Daoy (cell line): ENCODE measurements around the gene PHRF1. TPM values are rescaled to one million over a fixed set of nuclear protein-coding genes. Genes with fewer than 3 reads are reported as not detected.

Source experiments
- DNase-seq: peaks from one replicate; pipeline ENCODE4 v3.0.0-alpha.2; 2015; ENCODE audit warnings: low read depth
- total RNA-seq: library from RNA; depleted of rRNA; stranded (reverse); fragments of >200 nt; shearing (Covaris generic); gene quantifications from 2 replicates; pipeline ENCODE4 v1.2.3, GENCODE V29; 2014

PHRF1 gene
- total RNA-seq, 1 experiment from 2014 or later = 29.2 TPM

DNA sequence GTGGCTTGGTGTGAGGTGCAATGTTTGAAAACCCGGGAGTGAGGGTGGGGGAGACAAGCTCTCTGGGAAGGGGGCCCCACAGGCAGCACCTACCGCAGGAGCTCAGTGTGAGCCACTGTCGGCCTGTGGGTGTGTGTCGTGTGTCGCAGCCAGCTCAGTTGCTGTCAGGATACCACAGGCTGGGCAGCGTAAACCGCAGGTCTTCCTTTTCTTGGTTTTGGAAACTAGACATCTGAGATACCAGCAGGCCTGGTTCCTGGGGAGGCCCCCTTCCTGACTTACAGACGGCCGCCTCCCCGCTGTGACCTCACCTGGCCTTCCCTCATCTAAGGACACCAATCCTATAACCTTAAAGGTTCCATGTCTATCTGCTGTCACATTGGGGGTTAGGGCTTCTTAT lies 20.1 kb downstream of the PHRF1 start:
- DNase-seq = no peak

DNA sequence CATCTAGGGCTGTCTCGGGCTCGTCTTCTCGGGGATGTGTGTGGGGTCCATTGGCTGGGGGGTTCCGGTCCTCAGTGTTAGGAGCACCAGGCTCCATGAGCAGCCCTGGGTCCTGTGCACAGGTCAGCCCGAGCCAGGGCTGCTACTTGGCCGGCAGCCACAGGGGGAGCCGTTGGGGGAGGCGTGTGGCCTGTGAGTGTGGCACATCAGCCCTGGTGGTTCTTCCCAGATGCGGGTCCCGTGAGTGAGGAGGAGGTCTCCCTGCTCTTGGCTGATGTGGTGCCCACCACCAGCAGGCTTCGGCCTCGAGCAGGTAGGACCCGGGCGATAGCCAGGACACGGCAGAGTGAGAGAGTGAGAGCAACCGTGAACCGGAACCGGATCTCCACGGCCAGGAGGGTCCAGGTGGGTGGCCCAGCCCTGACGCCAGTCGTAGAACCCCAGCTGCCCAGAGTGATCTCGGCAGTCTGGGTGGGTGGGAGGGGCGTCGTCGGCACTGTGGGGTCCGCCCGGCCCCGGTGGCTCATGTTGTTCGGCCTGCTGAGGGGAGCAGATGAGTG lies 21.0 kb downstream of the PHRF1 start:
- no peak for DNase-seq

DNA sequence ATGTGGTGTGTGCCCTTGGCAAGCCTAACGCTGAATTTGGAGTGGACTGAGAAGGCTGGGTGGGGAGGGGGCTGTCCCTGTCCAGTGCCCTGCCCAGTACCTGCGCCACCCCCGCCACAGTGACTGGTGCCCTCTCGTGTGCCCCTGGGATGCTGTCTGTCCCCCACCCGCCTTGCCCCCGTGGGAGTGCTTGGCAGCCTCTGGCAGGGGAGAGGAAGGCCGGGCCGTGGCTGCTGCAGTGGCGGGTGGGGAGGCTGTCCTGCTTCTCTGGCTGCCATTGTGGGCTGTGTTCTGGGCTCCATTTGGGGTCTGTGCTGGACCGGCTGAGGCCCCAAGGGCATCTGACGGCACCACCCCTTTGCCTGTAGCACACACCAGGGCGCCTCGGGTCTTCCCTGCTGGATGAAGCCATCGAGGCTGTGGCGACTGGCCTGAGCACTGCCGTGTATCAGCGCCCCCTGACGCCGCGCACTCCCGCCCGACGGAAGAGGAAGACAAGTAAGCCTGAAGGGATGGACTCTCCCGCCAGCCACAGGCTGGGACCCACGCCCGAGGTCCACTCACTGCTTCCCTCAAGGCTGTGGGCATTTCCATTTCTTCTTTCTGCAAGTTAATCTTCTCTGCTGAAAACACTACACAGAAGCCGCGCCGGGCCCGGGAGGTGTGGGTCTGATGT lies 21.9 kb downstream of the PHRF1 start:
- DNase-seq = no peak

DNA sequence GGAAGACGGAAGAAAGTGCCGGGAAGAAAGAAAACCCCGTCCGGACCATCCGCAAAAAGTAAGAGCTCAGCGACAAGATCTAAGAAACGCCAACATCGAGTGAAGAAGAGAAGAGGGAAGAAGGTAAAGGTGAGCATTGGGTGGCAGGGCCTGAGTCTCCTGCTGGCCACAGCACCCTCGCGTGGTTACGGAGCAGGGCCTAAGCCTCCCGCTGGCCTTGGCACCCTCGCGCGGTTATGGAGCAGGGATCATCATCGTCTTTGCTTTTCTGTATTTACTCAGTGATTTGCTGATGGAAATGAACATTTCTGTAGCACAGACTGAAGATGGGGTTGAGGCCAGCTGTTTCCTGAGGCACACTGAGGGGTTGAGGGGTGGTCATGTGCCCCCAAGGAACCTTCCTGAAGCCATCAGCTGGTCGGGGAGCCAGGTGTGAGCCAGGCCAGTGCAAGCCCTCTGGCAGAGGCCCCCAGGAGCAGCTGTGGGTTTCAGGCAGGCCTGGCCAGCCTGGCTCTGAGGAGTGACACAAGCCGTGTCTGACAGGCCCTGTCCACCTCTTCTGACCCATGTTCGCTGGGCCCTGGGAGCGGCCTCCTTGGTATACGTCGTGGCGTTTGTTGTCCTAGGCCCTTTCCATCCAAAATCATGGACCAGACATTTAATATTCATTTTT lies 25.4 kb downstream of the PHRF1 start:
- DNase-seq = no peak

DNA sequence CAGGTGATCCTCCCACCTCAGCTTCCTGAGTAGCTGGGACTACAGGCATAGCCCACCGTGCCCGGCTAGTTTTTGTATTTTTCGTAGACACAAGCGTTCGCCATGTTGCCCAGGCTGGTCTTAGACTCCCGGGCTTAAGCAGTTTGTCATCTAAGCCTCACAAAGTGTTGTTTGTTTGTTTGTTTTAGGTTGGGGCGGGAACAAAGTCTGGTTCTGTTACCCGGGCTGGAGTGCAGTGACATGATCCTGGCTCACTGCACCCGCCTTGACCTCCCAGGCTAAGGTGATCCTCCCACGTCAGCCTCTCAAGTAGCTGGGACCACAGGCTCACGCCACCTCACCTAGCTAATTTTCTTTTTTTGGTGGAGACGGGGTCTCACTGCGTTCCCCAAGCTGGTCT lies 26.9 kb downstream of the PHRF1 start:
- DNase-seq = no peak

DNA sequence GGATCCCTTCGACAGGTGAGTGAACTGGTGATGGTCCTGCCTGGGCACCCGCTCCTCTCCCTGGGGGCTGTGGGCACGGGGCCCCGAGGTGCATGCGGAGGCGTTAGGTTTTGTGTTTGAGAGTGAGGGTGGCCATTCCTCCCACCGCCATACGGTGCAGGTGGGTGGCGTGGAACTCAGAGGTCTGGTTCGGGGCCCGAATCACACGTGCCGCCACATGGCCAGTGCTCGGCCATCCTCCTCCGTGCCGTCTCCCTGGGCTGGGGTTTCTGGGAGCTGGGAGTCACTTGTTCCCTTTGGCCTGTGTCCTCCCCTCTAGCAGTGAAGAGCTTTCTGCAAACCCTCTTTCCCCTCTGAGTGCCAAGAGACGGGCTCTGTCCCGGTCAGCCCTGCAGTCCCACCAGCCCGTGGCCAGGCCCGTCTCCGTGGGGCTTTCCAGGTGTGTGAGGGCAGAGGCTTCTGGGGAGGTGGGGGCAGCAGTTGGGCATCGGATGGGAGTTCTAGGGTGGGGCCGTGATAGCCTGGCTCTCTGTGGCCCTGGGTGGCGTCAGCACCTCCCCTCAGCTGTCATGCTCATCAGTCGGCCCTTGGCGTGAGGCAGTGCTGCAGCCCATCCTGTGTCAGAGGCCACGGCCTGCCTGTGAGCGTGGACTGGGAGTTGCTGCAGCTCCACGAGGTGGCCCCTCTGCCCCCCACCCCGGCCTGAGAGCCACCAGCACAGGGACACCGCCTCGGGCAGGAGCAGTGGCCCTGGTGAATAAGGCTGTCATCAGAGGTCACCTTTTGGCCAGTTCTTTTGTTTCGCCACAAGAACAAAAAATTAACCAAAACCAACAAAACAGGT lies 29.2 kb downstream of the PHRF1 start:
- DNase-seq = no peak

DNA sequence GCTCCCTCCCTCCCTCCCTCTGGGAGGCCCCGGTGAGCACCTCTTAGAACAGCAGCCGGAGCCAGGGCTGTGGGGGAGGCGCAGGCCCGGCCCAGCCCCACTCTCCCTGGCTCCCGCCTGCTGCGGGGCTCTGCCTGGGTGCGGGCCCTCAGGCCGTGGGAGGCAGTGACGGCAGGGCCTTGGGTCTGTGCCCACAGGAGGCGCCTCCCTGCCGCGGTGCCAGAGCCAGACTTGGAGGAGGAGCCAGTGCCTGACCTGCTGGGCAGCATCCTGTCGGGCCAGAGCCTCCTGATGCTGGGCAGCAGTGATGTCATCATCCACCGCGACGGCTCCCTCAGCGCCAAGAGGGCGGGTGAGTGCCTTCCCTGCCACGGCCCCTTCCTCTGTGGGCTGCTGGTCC lies 30.0 kb downstream of the PHRF1 start:
- peak; percentile 42 for DNase-seq

DNA sequence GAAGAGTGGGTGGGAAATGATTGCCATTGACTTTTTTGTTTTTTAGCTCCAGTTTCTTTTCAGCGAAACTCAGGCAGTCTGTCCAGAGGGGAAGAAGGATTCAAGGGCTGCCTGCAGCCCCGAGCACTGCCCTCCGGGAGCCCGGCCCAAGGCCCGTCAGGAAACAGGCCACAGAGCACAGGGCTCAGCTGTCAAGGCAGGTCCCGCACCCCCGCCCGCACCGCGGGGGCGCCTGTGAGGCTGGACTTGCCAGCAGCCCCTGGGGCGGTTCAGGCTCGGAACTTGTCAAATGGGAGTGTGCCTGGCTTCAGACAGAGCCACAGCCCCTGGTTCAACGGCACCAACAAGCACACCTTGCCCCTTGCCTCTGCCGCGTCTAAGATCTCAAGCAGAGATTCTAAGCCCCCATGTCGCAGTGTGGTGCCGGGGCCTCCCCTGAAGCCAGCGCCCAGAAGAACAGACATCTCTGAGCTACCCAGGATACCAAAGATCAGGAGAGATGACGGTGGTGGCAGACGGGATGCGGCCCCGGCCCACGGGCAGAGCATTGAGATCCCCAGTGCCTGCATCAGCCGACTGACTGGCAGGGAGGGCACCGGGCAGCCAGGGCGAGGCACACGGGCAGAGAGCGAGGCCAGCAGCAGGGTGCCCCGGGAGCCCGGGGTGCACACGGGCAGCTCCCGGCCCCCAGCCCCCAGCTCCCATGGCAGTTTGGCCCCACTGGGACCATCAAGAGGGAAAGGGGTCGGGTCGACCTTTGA lies 30.9 kb downstream of the PHRF1 start:
- no peak for DNase-seq

DNA sequence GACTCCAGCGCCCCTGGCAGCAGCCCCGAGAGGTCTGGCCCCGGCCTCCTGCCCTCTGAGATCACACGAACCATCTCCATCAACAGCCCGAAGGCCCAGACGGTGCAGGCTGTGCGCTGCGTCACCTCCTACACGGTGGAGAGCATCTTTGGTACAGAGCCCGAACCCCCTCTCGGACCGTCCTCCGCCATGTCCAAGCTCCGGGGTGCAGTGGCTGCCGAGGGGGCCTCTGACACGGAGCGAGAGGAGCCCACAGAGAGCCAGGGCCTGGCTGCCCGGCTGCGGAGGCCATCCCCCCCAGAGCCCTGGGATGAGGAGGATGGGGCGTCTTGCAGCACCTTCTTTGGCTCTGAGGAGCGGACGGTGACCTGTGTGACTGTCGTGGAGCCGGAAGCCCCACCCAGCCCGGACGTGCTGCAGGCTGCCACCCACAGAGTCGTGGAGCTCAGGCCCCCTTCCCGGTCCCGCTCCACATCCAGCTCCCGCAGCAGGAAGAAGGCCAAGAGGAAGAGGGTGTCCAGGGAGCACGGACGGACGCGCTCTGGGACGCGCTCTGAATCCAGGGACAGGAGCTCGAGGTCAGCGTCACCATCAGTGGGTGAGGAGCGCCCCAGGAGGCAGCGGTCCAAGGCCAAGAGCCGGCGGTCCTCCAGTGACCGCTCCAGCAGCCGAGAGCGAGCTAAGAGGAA lies 31.8 kb downstream of the PHRF1 start:
- DNase-seq = no peak

DNA sequence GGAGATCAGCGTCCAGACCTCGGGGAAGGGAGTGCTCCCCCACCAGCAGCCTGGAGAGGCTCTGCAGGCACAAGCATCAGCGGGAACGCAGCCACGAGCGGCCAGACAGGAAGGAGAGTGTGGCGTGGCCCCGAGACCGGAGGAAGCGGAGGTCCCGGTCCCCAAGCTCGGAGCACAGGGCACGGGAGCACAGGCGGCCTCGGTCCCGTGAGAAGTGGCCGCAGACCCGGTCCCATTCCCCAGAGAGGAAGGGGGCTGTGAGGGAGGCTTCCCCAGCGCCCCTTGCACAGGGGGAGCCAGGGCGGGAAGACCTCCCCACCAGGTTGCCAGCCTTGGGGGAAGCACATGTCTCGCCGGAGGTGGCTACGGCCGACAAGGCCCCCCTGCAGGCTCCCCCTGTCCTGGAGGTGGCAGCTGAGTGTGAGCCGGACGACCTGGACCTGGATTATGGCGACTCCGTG lies 32.6 kb downstream of the PHRF1 start:
- no peak for DNase-seq

DNA sequence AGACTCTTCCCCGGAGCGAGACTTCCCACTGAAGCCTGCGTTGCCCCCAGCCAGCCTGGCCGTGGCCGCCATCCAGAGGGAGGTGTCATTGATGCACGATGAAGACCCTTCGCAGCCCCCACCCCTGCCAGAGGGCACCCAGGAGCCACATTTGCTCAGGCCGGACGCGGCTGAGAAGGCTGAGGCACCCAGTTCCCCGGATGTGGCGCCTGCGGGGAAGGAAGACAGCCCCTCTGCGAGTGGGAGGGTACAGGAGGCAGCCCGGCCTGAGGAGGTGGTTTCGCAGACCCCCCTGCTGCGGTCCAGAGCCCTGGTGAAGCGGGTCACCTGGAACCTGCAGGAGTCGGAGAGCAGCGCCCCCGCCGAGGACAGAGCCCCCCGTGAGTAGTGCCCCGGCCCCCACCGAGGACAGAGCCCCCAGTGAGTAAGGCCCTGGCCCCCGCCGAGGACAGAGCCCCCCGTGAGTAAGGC lies 33.1 kb downstream of the PHRF1 start:
- no peak for DNase-seq

DNA sequence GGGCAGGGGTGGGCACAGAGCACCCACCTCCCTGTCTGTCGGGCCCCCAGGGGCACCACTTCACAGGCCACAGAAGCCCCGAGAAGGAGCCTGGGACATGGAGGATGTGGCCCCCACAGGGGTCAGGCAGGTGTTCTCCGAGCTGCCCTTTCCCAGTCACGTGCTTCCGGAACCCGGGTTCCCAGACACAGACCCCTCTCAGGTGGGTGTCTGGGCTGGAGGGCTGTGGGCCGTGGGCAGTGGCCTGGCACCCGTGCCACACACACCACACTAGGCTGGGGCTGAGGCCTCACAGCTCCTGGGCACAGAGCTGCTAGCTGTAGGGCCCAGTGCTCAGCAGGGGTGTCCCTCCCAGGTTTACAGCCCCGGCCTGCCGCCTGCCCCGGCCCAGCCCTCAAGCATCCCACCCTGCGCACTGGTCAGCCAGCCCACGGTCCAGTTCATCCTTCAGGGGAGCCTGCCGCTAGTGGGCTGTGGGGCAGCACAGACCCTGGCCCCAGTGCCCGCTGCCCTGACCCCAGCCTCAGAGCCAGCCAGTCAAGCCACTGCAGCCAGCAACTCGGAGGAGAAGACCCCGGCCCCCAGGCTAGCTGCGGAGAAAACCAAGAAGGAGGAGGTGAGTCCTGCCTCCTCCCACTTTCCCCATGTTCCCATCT lies 34.0 kb downstream of the PHRF1 start:
- DNase-seq = no peak

DNA sequence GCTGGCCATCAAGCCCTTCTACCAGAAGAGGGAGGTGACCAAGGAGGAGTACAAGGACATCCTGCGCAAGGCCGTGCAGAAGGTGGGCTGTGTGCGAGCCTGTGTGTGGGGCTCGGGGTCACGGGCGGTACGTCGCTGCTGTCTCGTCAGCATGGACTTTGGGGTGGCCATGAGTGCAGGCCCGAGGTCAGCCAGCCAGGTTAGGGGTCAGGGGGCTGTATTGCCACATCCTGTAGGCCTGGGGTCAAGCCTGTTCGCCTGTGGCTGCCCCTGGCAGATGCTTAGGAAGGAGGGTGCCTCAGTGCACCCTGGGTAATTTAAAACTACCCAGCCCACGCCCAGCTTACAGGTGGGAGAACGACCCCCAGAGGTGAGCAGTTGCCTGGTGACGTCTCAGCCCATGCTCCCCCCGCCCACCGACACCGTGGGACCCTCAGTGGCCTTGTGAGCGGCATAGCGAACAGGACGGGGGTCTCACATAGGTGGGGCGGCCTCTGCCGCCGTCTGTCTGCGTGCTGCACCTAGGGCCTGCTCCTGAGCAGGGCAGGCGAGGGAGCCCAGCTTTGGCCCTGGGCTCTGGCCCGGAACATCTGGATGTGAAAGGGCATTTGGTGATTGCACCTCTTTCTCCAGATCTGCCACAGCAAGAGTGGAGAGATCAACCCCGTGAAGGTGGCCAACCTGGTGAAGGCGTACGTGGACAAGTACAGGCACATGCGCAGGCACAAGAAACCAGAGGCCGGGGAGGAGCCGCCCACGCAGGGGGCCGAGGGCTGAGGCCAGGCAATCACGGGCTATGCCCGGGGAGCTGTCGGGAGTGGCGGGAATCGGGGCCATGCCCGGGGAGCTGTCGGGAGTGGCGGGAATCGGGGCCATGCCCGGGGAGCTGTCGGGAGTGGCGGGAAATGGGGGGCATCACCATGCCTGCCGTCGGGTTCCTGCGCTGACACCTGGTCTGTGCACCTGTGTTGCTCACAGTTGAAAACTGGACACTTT lies 35.0 kb downstream of the PHRF1 start:
- DNase-seq = no peak

DNA sequence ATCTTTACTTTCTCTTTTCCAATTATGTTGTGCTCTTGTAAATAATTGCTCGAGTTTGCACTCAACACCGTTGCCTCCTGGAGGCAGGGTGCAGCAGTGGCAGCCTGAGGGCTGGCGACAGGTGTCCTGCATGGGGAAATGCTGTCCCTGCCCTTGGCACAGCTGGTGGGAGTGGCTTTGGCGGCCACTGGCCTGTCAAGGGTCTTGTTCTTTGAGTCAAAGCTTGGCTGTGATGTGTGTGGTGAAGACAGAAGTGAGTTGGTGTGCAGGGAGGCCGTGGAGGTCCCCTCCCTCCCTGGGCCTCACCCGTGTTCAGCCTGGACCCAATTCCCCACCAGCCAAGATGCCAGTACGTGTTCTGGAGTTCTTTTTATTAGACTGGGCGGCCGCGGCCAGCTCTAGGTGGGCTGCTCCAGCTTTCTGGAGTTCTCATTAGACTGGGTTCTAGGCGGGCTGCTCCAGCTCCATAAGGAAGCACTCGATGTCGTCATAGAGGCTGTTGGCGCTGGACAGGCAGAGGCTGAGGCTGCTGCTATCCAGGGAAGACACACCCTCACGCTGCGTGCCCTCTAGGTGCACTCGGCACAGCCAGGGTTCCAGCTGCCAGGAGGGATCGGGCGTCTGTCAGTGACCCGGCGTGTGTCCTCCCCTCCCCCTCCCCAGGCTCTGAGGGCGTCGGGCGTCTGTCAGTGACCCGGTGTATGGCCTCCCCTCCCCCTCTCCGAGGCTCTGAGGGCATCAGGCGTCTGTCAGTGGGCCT lies 36.1 kb downstream of the PHRF1 start:
- no peak for DNase-seq

DNA sequence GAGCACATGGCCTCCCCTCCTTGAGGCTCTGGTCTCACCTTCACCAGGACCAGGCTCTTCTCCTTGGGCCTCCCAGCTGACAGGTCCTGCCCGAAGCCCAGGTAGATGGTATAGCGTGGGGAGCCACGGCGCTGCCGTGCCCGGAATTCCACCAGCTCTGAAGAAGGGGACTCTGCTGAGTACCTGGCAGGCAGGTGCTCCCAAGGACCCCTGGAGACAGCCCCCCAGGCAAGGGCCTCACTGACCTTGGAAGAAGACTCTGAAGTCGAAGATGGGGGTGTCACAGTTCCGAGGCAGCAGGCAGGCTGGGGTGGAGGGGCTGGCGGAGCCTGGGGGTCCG lies 36.7 kb downstream of the PHRF1 start:
- no peak for DNase-seq

DNA sequence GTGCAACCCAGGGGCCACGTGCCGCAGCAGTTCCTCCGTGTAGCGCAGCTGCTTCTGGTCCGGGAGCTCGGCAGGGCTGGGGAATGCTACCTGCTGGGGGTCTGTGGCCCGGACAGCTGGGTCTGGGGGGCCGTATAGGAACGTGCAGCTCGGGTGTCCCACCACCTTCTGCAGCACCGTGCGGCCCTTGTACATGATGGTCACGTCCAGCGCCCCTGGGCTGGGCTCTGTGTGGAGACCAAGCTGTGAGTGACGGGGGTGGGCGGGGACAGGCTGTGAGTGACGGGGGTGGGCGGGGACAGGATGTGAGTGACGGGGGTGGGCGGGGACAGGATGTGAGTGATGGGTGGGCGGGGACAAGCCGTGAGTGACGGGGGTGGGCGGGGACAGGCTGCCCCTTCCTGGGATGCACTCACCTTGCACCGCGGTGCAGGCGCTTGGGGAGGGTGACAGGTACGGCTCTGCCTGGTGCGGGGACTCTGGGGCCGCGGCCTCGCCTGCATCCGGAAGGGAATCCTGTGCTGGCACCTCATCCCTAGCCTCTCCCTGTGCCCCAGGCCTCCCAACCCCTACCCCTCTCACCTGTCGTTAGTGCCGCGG lies 37.2 kb downstream of the PHRF1 start:
- peak; percentile 50 for DNase-seq

DNA sequence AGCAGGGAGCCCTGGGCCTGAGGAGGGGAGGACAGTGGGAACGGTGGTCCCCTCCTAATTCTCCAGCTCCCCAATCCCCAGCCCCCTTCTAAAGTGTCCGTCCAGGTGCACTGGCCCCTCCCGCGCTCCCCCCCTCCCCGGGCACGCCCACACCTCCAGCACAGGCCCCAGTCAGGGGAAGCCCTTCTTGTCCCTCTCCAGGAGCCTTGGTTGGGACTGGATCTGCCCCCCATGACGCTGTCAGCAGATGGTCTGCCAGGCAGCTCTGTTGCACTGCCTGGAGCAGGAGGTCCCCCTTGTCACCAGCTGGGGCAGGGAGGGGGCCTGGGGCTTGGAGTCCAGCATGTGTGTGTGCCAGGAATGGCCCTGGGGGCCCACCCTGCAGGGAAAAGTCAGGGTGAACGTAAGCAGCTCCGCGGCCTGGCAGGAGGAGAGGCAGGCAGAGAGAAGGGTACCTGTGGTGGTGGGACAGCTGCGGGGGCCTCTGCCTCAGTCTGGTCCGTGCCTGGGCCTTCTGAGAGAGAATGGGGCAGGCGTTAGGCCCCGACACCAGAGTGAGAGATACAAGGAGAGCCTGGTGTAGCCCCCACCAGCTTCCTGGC lies 37.9 kb downstream of the PHRF1 start:
- DNase-seq = no peak
